CD4-positive, alpha-beta T cell treated with Interleukin-15 for 4 hours (primary cell): ENCODE measurements around the gene SLC27A3.
"Not testable (repeated sequence)": the region's sequence is repeated elsewhere in the genome, so short reads cannot be mapped to it uniquely, and the experiment has no call there.

Experiments used
- DNase-seq: peaks from one replicate; pipeline ENCODE4 v3.0.0-alpha.2; 2020; ENCODE audit warnings: low spot score

Gene SLC27A3

GRCh38 chr1:153763365-153764225, 11.6 kb upstream of the SLC27A3 start:
- DNase-seq = no peak

GRCh38 chr1:153764310-153764709, 10.9 kb upstream of the SLC27A3 start:
- DNase-seq = no peak

DNA sequence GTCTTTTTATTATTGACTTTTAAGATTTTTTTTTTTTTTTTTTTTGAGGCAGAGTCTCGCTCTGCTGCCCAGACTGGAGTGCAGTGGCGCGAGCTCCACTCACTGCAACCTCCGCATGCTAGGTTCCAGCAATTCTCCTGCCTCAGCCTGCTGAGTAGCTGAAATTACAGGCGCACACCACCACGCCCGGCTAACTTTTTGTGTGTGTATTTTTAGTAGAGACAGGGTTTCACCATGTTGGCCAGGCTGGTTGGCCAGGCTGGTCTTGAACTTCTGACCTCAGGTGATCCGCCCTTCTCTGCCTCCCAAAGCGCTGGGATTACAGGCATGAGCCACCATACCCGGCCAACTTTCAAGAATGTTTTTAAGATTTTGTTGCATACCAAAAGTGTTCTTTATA, 8.5 kb upstream of the SLC27A3 start:
- not testable (repeated sequence) for DNase-seq

GRCh38 chr1:153767519-153767918, 7.7 kb upstream of the SLC27A3 start:
- DNase-seq = no peak

DNA sequence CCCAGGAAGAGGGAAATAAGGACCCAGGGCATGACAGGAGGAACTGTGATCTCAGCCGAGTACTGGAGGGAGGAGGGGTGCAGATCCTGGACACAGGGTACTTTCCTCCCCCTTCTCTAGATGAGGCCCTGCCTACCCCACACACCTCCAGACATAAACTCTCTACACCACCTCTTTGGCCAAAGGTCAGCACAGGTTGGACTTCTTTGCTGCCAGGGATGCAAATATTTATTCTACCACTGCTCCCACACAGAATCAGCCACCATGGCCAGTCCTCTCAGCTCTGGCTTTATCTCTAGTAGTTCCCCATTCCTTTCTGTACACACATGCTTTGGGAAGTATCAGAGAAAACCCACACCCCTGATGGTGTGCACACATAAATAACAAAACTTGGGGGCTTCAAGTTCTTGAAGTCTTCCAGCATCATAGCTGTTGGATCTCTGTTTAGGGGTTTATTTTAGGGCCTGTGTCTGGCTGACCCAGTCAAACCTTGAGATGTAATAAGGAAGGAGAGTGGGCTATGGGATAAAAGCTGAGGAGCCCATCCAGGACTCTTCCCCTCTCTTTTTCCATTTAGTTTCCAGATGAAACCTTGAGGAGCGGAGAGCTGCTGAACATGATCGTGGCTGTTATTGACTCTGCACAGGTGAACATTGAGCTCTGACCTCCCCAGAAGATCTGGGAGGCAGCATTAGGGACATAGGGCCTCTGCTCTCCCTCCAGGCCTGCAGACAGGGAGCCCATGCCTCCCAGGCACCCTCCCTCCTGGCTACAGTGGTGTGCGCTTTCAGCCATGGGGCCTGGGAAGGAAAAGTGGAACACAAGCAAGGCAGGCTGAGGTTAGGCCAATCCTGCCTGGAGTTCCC, 6.7 kb upstream of the SLC27A3 start:
- DNase-seq = no peak

DNA sequence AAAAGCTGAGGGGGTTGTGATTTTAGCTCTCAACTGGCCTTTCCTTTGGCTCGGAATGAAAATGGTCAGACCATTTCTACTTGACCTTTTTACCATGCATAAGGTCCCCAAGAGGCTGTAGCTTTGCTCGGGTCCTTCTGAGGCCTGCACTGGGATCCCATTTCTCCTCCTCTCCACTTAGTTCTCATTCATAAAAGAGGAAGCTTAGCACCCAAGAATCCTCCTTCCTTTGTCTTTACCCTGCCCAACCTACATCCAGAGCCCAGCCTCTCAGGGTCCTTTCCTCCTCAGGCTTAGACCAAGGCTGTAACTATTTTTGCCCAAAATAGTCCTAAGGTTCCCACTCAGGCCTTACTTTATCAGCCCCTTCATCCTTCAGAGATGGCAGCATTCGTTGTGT, 6.0 kb upstream of the SLC27A3 start:
- no peak for DNase-seq

DNA sequence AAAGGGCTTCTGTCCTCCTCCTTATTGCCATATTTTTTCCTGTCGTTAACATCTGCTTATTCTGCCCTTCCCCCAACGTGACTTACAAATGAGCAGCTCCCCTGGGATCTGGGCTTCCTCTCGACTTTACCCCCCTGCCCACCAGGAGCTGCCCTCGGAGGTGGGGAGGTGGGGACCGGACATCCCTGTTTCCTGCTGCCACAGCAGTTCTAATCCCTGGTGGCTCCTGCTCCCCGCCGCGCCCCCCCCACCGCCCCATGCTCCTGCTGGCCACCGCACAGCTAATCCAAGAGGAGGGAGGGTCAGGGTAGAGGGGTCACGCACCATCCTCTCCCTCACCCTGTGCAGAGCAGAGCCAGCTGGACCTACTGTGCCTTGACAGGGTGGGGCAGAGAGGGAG, 4.4 kb upstream of the SLC27A3 start:
- no peak for DNase-seq

DNA sequence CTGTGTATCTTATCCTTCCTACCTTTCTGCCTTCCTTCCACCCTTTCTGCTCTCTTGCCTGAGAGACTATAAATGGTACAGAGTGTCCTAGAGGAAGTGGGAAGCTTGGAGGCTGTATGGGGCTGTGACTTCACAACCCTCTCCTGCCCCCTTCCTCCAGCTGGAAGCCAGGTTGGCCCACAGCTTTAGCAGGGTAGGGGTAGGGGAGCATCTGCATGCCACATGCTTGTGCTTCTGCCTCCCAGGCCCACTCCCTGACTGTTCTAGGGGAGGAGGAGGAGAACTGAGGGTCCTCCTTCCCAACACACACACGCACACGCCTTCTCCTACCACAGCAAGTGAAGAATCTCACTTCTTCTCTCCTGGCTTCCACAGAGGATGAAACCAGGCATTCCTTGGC, 3.9 kb upstream of the SLC27A3 start:
- no peak for DNase-seq

- no peak for DNase-seq
These were observed 3.2 kb upstream of the SLC27A3 start for GRCh38 chr1:153771841-153772593.

DNA sequence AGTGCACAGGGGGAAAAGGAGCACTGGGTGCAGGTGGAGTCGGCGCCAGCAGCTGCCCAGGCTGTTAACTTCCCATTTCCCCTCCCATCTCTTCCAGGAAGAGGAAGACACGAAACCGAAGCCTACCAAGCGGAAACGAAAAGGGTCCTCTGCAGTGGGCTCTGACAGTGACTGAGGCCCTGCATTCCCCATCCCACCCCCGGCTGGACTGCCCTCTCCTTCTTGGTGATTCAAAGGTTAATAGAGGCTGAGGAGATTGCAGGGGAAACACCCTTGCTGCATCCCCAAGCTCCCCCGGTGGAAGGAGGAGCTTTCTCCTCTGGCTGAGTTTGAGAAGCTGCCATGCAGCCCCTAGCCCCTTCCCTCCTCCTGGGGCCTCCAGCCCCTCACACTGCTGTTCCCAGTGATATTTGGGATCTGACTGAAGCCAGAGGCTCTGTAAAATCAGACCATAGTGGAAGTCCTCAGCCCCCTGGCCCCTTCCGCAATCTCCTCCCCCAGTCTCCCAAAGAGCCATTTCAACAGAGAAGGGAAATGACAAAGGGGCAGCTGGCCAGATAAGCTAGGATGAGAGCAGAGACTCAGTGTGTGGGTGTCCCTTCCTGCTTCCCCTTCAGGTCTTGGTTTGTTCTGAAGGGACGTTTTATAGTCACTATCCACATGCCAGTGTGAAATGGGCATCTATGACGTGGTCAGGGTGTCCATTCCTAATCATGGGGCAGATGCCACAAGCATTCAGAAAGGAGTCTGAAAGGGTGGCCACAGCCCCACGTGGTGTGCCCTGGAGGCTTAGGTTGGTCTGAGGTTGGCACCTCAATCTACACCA, 1.9 kb upstream of the SLC27A3 start:
- DNase-seq = no peak

DNA sequence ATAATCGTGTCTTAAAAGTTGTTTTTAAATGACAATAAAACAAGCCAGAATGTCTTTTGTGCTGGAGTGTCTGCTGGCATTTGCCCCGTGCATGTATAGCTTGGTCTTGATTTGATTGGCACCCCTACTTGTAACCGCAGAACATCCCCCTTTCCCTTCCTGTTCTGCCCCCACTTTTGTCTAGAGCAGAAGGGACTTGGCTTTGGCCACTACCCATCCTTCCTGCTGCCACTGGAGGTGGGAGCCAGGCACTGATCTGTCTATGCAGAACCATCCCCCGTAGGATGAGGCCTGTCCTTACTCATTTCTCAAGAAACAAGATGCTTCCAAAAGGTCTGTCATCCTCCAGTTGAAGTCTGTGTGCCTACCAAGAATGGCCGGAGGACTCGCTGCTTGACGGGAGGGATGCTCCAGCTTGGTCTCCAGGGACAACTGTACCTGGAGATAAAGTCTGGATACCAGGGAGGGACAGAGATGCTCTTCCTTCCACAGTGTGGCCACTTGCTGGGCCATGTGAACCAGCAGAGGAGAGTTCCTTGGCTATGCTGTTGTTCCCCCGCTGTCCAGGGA, 1.1 kb upstream of the SLC27A3 start:
- no peak for DNase-seq

GRCh38 chr1:153775458-153776327, 486 bp downstream of the SLC27A3 start:
- peak; percentile 61 for DNase-seq

DNA sequence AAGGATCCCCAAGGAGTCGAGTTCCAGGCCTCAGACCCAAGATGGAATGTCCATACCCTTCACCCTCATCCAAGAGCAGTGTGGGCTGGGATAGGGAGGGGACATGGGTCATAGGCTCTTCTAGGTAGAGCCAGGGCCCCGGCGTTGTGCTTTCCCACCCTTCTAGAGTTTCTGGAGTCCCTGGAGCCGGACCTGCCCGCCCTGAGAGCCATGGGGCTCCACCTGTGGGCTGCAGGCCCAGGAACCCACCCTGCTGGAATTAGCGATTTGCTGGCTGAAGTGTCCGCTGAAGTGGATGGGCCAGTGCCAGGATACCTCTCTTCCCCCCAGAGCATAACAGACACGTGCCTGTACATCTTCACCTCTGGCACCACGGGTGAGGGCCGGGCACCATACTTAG, 1.1 kb downstream of the SLC27A3 start:
- DNase-seq = no peak

GRCh38 chr1:153776845-153777370, 1.7 kb downstream of the SLC27A3 start:
- DNase-seq = no peak

DNA sequence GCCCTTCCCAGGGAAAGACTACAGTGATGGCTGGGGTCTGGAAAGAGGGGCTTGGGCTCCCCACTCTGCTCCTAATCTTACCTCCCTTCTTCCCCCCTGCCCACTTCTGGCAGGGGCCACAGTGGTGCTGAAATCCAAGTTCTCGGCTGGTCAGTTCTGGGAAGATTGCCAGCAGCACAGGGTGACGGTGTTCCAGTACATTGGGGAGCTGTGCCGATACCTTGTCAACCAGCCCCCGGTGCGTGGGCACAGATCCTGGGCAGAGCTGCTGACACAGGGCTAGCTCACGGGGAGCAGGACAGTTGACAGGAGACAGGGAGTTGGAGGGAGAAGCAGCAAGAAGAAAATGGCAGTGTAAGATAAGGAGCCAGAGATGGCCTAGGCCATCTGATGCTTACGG, 2.4 kb downstream of the SLC27A3 start:
- DNase-seq = no peak

GRCh38 chr1:153778051-153778823, 3.0 kb downstream of the SLC27A3 start:
- DNase-seq = no peak

GRCh38 chr1:153778824-153779519, 3.8 kb downstream of the SLC27A3 start:
- DNase-seq = no peak

- no peak for DNase-seq
These were observed 4.8 kb downstream of the SLC27A3 start for GRCh38 chr1:153779781-153780541.
